K562 (cell line): ENCODE results near the gene KRT5. TPM values are rescaled to one million over a fixed set of nuclear protein-coding genes. Genes with fewer than 3 reads are reported as not detected.

Experiments used
- ATAC-seq: fragments of 200-7000 bp; cut with Tn5 transposase; 3 replicates; pipeline ENCODE4 v1.9.1; 2020; ENCODE audit warnings: moderate library complexity
- BruUV-seq: library from RNA; stranded (reverse); fragments of 400-500 nt; replicated peaks from 2 replicates; lab custom pipeline; 2021; lab: Mats Ljungman, UMichigan
- CTCF ChIA-PET: fragments of 300-600 bp; formaldehyde crosslinking; extraction: SDS; loops from one replicate; lab custom pipeline; 2021; ENCODE audit warnings: low intra/inter-chr PET ratio; lab: Yijun Ruan, JAX
- POLR2A ChIA-PET: fragments of 300-600, 350-650 bp; sonication (Branson Sonifier 250); formaldehyde crosslinking; extraction: SDS; loops from one replicate; lab custom pipeline; 2021; ENCODE audit warnings: antibody characterized with exemption, inconsistent platforms; lab: Yijun Ruan, JAX
- DNase-seq, 4 experiments: peaks; one replicate each; pipeline versions ENCODE4 v3.0.0 to v3.0.0-alpha.2; 2011 to 2018; ENCODE audit warnings: low spot score in 3 of 4, mixed read lengths in 3 of 4; ENCODE audit errors: extremely low read depth in 1 of 4
- FAIRE-seq: peaks from 2 replicates; lab custom pipeline; 2011; peaks lifted over from hg19 to GRCh38; lab: Jason Lieb, UNC
- H2AFZ ChIP-seq: 2 replicates; pipeline ENCODE4 v1.6.0; 2011; ENCODE audit warnings: low read depth, low read length, control low read depth, inconsistent platforms
- H3K27ac ChIP-seq: fragments of 200-600 bp; 3 replicates; pipeline ENCODE4 v1.8.0; 2011; ENCODE audit warnings: low read depth, mild to moderate bottlenecking, control low read depth, inconsistent platforms, low read length, moderate library complexity, mixed read lengths; ENCODE audit errors: extremely low read depth
- H3K27me3 ChIP-seq, 2 experiments: fragments of 300-600 bp in 1 of 2; 2 replicates in 1 of 2; 3 replicates in 1 of 2; pipeline versions ENCODE4 v1.6.0 to v1.8.0; 2011; ENCODE audit warnings: inconsistent platforms in 2 of 2, low read length in 2 of 2, mild to moderate bottlenecking in 1 of 2, mixed read lengths in 1 of 2, moderate library complexity in 1 of 2; ENCODE audit not compliant: control insufficient read depth in 2 of 2, insufficient read depth in 2 of 2
- H3K36me3 ChIP-seq: fragments of 300-600 bp; 3 replicates; pipeline ENCODE4 v1.8.0; 2011; ENCODE audit warnings: mild to moderate bottlenecking, low read length, inconsistent platforms; ENCODE audit not compliant: control insufficient read depth, insufficient read depth
- H3K4me1 ChIP-seq, 2 experiments: fragments of 200-600 bp in 1 of 2; replicated peaks in 1 of 2; 2 replicates in 1 of 2; 3 replicates in 1 of 2; pipeline versions ENCODE4 v1.5.1 to v1.8.0; 2011; ENCODE audit warnings: inconsistent platforms in 2 of 2, low read length in 2 of 2, mild to moderate bottlenecking in 1 of 2, mixed read lengths in 1 of 2, moderate library complexity in 1 of 2; ENCODE audit not compliant: control insufficient read depth in 2 of 2, insufficient read depth in 2 of 2
- H3K4me2 ChIP-seq: 2 replicates; pipeline ENCODE4 v1.6.1; 2011; ENCODE audit warnings: low read length, control low read depth, inconsistent platforms, mixed read lengths; ENCODE audit not compliant: insufficient read depth
- H3K4me3 ChIP-seq: fragments of 200-600 bp; sonication (generic), shearing (Covaris generic); 2 replicates; pipeline ENCODE4 v1.5.1; 2016; ENCODE audit warnings: control low read depth, inconsistent platforms
- H3K79me2 ChIP-seq: fragments of 200-600 bp; 3 replicates; pipeline ENCODE4 v1.8.0; 2011; ENCODE audit warnings: low read length, inconsistent platforms; ENCODE audit not compliant: control insufficient read depth, insufficient read depth
- H3K9ac ChIP-seq, 2 experiments: 2 replicates each; pipeline versions ENCODE4 v1.6.0 to v1.6.1; 2011; ENCODE audit warnings: low read depth in 2 of 2, low read length in 2 of 2, control low read depth in 1 of 2, inconsistent platforms in 1 of 2, mild to moderate bottlenecking in 1 of 2, mixed read lengths in 1 of 2; ENCODE audit not compliant: insufficient read depth in 1 of 2
- H3K9me1 ChIP-seq: one replicate; pipeline ENCODE4 v1.6.0; 2011; ENCODE audit warnings: inconsistent platforms, mild to moderate bottlenecking, low read length, moderate library complexity; ENCODE audit not compliant: control insufficient read depth, insufficient read depth
- H3K9me3 ChIP-seq: replicated peaks from 2 replicates; pipeline ENCODE4 v1.5.1; 2011; ENCODE audit warnings: low read depth, low read length, inconsistent platforms; ENCODE audit not compliant: control insufficient read depth, insufficient read depth
- H4K20me1 ChIP-seq: replicated peaks from 2 replicates; pipeline ENCODE4 v1.6.1; 2011; ENCODE audit warnings: low read length, inconsistent platforms, mixed read lengths; ENCODE audit not compliant: control insufficient read depth, insufficient read depth
- ARID2 ChIP-seq: fragments of 450-650 bp; IDR thresholded peaks from 2 replicates; pipeline ENCODE4 v1.6.1; 2017; ENCODE audit warnings: antibody characterized with exemption, mild to moderate bottlenecking
- ATF7 ChIP-seq: fragments of 450-650 bp; IDR thresholded peaks from 2 replicates; pipeline ENCODE4 v1.7.1; 2014; ENCODE audit warnings: mild to moderate bottlenecking, moderate library complexity
- HMGN3 ChIP-seq: IDR thresholded peaks from 2 replicates; pipeline ENCODE4 v1.6.1; 2011; ENCODE audit warnings: borderline replicate concordance, low read depth, mild to moderate bottlenecking, mixed read lengths, low read length; ENCODE audit not compliant: insufficient read length; ENCODE audit errors: extremely low read depth
- KDM2B ChIP-seq: fragments of 250-450 bp; sonication (Bioruptor Pico); IDR thresholded peaks from 2 replicates; pipeline ENCODE4 v1.8.0; 2021; ENCODE audit warnings: mild to moderate bottlenecking, moderate library complexity
- LARP7 ChIP-seq: fragments of 450-650 bp; IDR thresholded peaks from 2 replicates; pipeline ENCODE4 v1.6.1; 2016
- MTA3 ChIP-seq: fragments of 450-650 bp; formaldehyde crosslinking; IDR thresholded peaks from 2 replicates; pipeline ENCODE4 v1.6.1; 2017; ENCODE audit warnings: mild to moderate bottlenecking, borderline replicate concordance
- PHF8 ChIP-seq: fragments of 200-600 bp; sonication (generic); IDR thresholded peaks from 2 replicates; pipeline ENCODE4 v1.6.1; 2012; ENCODE audit warnings: mixed run types, mild to moderate bottlenecking, inconsistent platforms, low read length, moderate library complexity, borderline replicate concordance
- POU5F1 ChIP-seq: fragments of 150-350 bp; IDR thresholded peaks from 2 replicates; pipeline ENCODE4 v1.6.1; 2014; ENCODE audit warnings: borderline replicate concordance, low read length, low read depth, mild to moderate bottlenecking; ENCODE audit not compliant: partially characterized antibody
- PTRF ChIP-seq: fragments of 450-650 bp; IDR thresholded peaks from 2 replicates; pipeline ENCODE4 v1.6.1; 2016; ENCODE audit warnings: mild to moderate bottlenecking, missing genetic modification characterization, missing compliant biosample characterization
- RHOXF2B ChIP-seq: fragments of 250-450 bp; sonication (Bioruptor Pico); conservative IDR thresholded peaks from 2 replicates; pipeline ENCODE4 v1.5.1; 2021
- WHSC1 ChIP-seq: IDR thresholded peaks from one replicate; pipeline ENCODE4 v1.6.1; 2012; ENCODE audit warnings: low read length, control low read depth, inconsistent platforms
- ZNF239 ChIP-seq: fragments of 250-450 bp; sonication (Bioruptor Pico); IDR thresholded peaks from 2 replicates; pipeline ENCODE4 v1.4.0; 2020; ENCODE audit warnings: mild to moderate bottlenecking
- WGBS: fragments of 100-300 bp; shearing (Covaris generic); methylation state at CpG from one replicate; pipeline ENCODE4 v1.1.6; 2016; ENCODE audit warnings: low coverage, mixed read lengths; ENCODE audit not compliant: insufficient coverage; ENCODE audit errors: missing lambda C conversion rate; 5-methylcytosine and 5-hydroxymethylcytosine counted together
- in situ Hi-C: fragments of 300-500 bp; cut with MboI; formaldehyde crosslinking; loops from 4 replicates; pipeline ENCODE4 v1.15.0; 2018; ENCODE audit warnings: inconsistent platforms, mixed read lengths
- intact Hi-C: fragments of 100-400 bp; cut with micrococcal nuclease; formaldehyde crosslinking; loops from 2 replicates; pipeline ENCODE4 v1.14.2; 2022
- polyA plus RNA-seq, 8 experiments: library from polyadenylated mRNA; depleted of rRNA in 4 of 8; stranded (reverse) in 5 of 8; unstranded in 3 of 8; fragments of >200 nt; fragmentation: Nextera tagmentation in 2 of 8; fragmentation: Illumina TruSeq in 1 of 8; extraction: Ambion mirVana in 2 of 8; extraction: Trizol in 1 of 8; gene quantifications; 2 replicates each; pipeline versions ENCODE4 v1.2.1 to v1.2.3, GENCODE V29; 2011 to 2014; ENCODE audit warnings: inconsistent platforms in 1 of 8, missing spikeins in 1 of 8
- total RNA-seq, 7 experiments: library from RNA; depleted of rRNA in 6 of 7; stranded (reverse); fragments of >200 nt in 6 of 7; fragmentation: Illumina TruSeq in 2 of 7; extraction: Trizol in 2 of 7; gene quantifications; 2 replicates each; pipeline versions ENCODE4 v1.2.1 to v1.2.3, GENCODE V29; 2011 to 2021; ENCODE audit warnings: low replicate concordance in 1 of 7
- TF ChIP-seq, protein P1 (sequence below): fragments of 250-450 bp; sonication (Bioruptor Pico); IDR thresholded peaks from 2 replicates; pipeline ENCODE4 v1.5.0; 2021
- TF ChIP-seq, protein P2 (sequence below), 2 experiments: fragments of 450-650 bp; IDR thresholded peaks; 2 replicates each; pipeline ENCODE4 v1.6.1; 2016

Gene KRT5
- total and polyA plus RNA-seq, 9 of the 15 experiments (the other 6 are each of a cell fraction or from before 2014, with no cell fraction given) = 0.32 TPM; not detected in 8

DNA sequence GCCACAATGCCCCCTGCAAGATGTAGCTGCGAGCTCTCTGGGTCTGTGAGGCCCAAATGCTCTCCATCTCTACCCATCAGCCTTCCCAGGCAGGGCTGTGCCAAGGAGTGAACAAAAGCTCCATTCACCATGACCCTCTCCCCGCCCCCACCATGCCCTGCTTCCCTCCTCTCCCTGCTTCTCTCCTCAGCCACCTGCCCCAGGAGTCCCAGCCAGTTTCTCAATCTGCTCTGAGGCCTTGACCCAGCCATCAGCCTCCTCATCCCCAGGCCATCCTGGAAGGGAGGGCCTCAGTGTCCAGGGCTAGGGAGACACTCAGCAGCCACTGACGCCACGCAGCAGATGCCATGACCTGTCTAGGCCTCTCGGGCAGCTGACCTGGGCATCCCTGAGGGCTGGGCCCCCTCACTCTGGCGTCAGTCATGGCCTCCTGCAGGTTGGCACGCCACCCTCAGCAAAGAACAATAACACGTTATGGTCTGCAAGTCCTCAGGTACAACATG is 8.5 kb upstream of the KRT5 start:
- in situ Hi-C loops = no loop called here
- H3K9me3 ChIP-seq = no peaks in the 10 kb centered on the region
- POLR2A ChIA-PET = interaction anchor here (1.0 kb wide), 1 partner anchor 9 kb away, joined by 3 read pairs; the partner anchor contains the start of gene KRT5

More for the DNA sequence above, 8.5 kb upstream of the KRT5 start:
- Histone ChIP-seq H4K20me1 (peaks cover 5% of the 10 kb centered on the region; the same call in 1 of the 2 replicates), H3K9me1 (no peaks in the 10 kb centered on the region), H3K9ac (no peak overlapping the region), H2AFZ (no peak overlapping the region), H3K4me2 (no peak overlapping the region), H3K79me2 (no peaks in the 10 kb centered on the region), H3K4me3 (no peak overlapping the region), H3K4me1 (no peaks in the 10 kb centered on the region), H3K27me3 (peaks cover 5 to 49% of the 10 kb centered on the region in 2 experiments; a peak in 4 of 5 replicates), H3K36me3 (no peaks in the 10 kb centered on the region), H3K27ac (no peak overlapping the region)
- no TSS peak for BruUV-seq
- ATAC-seq = no peak
- TF ChIP-seq HMGN3 (no peak), LARP7 (no peak), KDM2B (CRISPR knock-in tag) (no peak), RHOXF2B (no peak), MTA3 (no peak), PTRF (tag) (no peak), WHSC1 (no peak), POU5F1 (no peak), PHF8 (no peak), ATF7 (no peak), ZNF239 (CRISPR knock-in tag) (no peak), ARID2 (no peak)
- TF ChIP-seq, protein P1, sequence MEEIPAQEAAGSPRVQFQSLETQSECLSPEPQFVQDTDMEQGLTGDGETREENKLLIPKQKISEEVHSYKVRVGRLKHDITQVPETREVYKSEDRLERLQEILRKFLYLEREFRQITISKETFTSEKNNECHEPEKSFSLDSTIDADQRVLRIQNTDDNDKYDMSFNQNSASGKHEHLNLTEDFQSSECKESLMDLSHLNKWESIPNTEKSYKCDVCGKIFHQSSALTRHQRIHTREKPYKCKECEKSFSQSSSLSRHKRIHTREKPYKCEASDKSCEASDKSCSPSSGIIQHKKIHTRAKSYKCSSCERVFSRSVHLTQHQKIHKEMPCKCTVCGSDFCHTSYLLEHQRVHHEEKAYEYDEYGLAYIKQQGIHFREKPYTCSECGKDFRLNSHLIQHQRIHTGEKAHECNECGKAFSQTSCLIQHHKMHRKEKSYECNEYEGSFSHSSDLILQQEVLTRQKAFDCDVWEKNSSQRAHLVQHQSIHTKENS (CRISPR knock-in tag) = no peak
- TF ChIP-seq, protein P2, sequence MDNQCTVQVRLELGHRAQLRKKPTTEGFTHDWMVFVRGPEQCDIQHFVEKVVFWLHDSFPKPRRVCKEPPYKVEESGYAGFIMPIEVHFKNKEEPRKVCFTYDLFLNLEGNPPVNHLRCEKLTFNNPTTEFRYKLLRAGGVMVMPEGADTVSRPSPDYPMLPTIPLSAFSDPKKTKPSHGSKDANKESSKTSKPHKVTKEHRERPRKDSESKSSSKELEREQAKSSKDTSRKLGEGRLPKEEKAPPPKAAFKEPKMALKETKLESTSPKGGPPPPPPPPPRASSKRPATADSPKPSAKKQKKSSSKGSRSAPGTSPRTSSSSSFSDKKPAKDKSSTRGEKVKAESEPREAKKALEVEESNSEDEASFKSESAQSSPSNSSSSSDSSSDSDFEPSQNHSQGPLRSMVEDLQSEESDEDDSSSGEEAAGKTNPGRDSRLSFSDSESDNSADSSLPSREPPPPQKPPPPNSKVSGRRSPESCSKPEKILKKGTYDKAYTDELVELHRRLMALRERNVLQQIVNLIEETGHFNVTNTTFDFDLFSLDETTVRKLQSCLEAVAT (IDR thresholded peaks at IDR 0.05) = no peak
- intact Hi-C loops = no loop called here
- DNase-seq = no peak
- no peak for FAIRE-seq
- 0% methylated on average over 7 of the region's 8 CpGs for WGBS
- CTCF ChIA-PET = no interaction called here
